GM23248 (cell line): ENCODE data around the gene HGD. TPM values are rescaled to one million over a fixed set of nuclear protein-coding genes. Genes with fewer than 3 reads are reported as not detected.

Experiments
- DNase-seq: peaks from one replicate; pipeline ENCODE4 v3.0.0-alpha.2; 2015
- H2AFZ ChIP-seq: fragments of 200-600 bp; sonication (generic); 2 replicates; pipeline ENCODE4 v1.6.1; 2016; ENCODE audit warnings: antibody characterized with exemption
- H3F3A ChIP-seq: fragments of 200-600 bp; sonication (generic); 2 replicates; pipeline ENCODE4 v1.6.1; 2016; ENCODE audit warnings: mild to moderate bottlenecking, antibody characterized with exemption, mixed run types; ENCODE audit not compliant: insufficient read depth
- H3K27ac ChIP-seq: fragments of 200-600 bp; sonication (generic); 2 replicates; pipeline ENCODE4 v1.5.1; 2016; ENCODE audit warnings: mild to moderate bottlenecking
- H3K27me3 ChIP-seq: fragments of 200-600 bp; sonication (generic); replicated peaks from 2 replicates; pipeline ENCODE4 v1.6.1; 2016; ENCODE audit warnings: mild to moderate bottlenecking; ENCODE audit not compliant: insufficient read depth
- H3K36me3 ChIP-seq: fragments of 200-600 bp; sonication (generic); 2 replicates; pipeline ENCODE4 v1.6.1; 2016; ENCODE audit warnings: low read depth, mild to moderate bottlenecking
- H3K4me1 ChIP-seq: fragments of 200-600 bp; sonication (generic); 2 replicates; pipeline ENCODE4 v1.6.1; 2016; ENCODE audit warnings: mild to moderate bottlenecking; ENCODE audit not compliant: insufficient read depth
- H3K4me2 ChIP-seq: fragments of 200-600 bp; sonication (generic); one replicate; pipeline ENCODE4 v1.6.1; 2016; ENCODE audit warnings: mild to moderate bottlenecking; ENCODE audit not compliant: unreplicated experiment
- H3K4me3 ChIP-seq: fragments of 200-600 bp; sonication (generic); 2 replicates; pipeline ENCODE4 v1.5.1; 2016; ENCODE audit warnings: mild to moderate bottlenecking
- H3K79me2 ChIP-seq: fragments of 200-600 bp; sonication (generic); 2 replicates; pipeline ENCODE4 v1.6.1; 2016; ENCODE audit warnings: mild to moderate bottlenecking; ENCODE audit not compliant: insufficient read depth
- H3K9ac ChIP-seq: fragments of 200-600 bp; sonication (generic); 2 replicates; pipeline ENCODE4 v1.6.1; 2016; ENCODE audit warnings: mild to moderate bottlenecking
- H3K9me2 ChIP-seq: fragments of 200-600 bp; sonication (generic); 2 replicates; pipeline ENCODE4 v1.6.1; 2016; ENCODE audit warnings: mixed run types, mild to moderate bottlenecking, moderate library complexity; ENCODE audit not compliant: insufficient read depth
- H3K9me3 ChIP-seq: fragments of 200-600 bp; sonication (generic); one replicate; pipeline ENCODE4 v1.6.1; 2017; ENCODE audit warnings: low read depth
- H4K20me1 ChIP-seq: fragments of 200-600 bp; sonication (generic); 2 replicates; pipeline ENCODE4 v1.6.0; 2016; ENCODE audit not compliant: insufficient read depth
- EZH2 ChIP-seq: fragments of 200-600 bp; sonication (generic); IDR thresholded peaks from 2 replicates; pipeline ENCODE4 v1.6.1; 2018; ENCODE audit warnings: antibody characterized with exemption, mild to moderate bottlenecking; ENCODE audit not compliant: insufficient read depth, poor library complexity, severe bottlenecking
- EZH2phosphoT487 ChIP-seq: fragments of 200-600 bp; sonication (generic); IDR thresholded peaks from 2 replicates; pipeline ENCODE4 v1.6.1; 2018; ENCODE audit warnings: antibody characterized with exemption, moderate library complexity, mild to moderate bottlenecking, low read depth; ENCODE audit not compliant: insufficient read depth
- WGBS, 2 experiments: methylation state at CpG; one replicate each; pipeline ENCODE4 v1.1.6; 2015 to 2017; ENCODE audit warnings: low lambda C conversion rate in 2 of 2, low coverage in 1 of 2; ENCODE audit errors: missing lambda C conversion rate in 2 of 2; 5-methylcytosine and 5-hydroxymethylcytosine counted together
- in situ Hi-C: fragments of 300-500 bp; cut with MboI; formaldehyde crosslinking; loops from 2 replicates; pipeline ENCODE4 v1.15.0; 2020
- polyA plus RNA-seq: library from polyadenylated mRNA; unstranded; fragments of >200 nt; fragmentation: Nextera tagmentation; extraction: Ambion mirVana; gene quantifications from 2 replicates; pipeline ENCODE4 v1.2.1, GENCODE V29; 2016
- total RNA-seq: library from RNA; depleted of rRNA; stranded (reverse); fragments of >200 nt; shearing (Covaris generic); gene quantifications from 2 replicates; pipeline ENCODE4 v1.2.3, GENCODE V29; 2014

The HGD gene
- total and polyA plus RNA-seq, 2 experiments from 2014 or later = not detected

DNA sequence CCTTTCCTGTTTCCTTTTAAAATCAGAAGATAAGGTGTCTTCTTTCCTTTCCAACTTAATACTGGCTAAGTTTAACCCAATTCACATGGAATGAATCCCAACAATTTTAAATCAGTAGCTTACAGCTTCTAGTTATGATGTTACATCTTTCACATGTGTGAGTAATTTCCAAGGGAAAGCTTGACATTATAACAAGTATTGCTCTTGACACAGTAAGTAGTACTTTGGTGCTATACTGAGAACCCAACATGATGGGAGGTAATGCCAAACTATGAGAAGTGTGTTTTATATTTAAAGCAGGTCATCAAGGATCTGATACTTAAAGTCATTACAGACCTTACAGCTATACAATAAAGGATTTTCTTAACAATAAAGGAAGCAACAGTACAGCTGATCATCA lies 31.2 kb upstream of the HGD start:
- no peak overlapping the region for H3K4me3 ChIP-seq
- no peak overlapping the region for H3K9ac ChIP-seq
- no peak for DNase-seq
- H3K36me3 ChIP-seq = no peaks in the 10 kb centered on the region
- H2AFZ ChIP-seq = no peak overlapping the region
- H3K27ac ChIP-seq = no peak overlapping the region
- TF ChIP-seq EZH2phosphoT487 (no peak), EZH2 (no peak)
- no peaks in the 10 kb centered on the region for H3K4me1 ChIP-seq
- in situ Hi-C loops = no loop called here
- H3K4me2 ChIP-seq = no peak overlapping the region
- no peaks in the 10 kb centered on the region for H4K20me1 ChIP-seq
- no peaks in the 10 kb centered on the region for H3K9me2 ChIP-seq
- H3K79me2 ChIP-seq = peaks cover 5% of the 10 kb centered on the region; the same call in 1 of the 2 replicates
- H3K9me3 ChIP-seq = no peaks in the 10 kb centered on the region
- no peaks in the 10 kb centered on the region for H3F3A ChIP-seq
- H3K27me3 ChIP-seq = no peaks in the 10 kb centered on the region

DNA sequence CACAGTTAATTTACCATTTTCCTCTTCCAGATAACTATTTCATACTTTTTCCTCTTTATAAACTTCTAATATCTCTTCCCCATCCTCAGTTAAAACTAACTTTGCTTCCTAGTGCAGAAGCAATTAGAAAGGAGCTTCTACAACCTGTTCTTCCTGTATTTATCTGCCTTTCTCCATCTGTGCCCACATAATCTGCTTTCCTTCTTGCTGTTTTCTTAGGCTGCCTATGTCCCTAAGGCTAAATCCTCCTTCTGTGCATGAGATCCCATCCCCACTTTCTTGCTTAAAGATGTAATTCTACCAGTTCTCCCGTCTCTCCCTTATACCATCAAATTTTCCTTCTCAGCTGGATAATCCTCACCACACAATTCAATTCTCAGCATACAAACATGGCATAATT lies 28.3 kb upstream of the HGD start:
- Histone ChIP-seq H3K36me3 (no peaks in the 10 kb centered on the region), H3K4me1 (no peaks in the 10 kb centered on the region), H4K20me1 (no peaks in the 10 kb centered on the region), H3K4me2 (no peak overlapping the region), H3K27ac (no peak overlapping the region), H3F3A (no peaks in the 10 kb centered on the region), H3K9ac (no peak overlapping the region), H3K79me2 (no peaks in the 10 kb centered on the region), H3K4me3 (no peak overlapping the region), H3K9me3 (no peaks in the 10 kb centered on the region), H3K9me2 (no peaks in the 10 kb centered on the region), H3K27me3 (no peaks in the 10 kb centered on the region), H2AFZ (no peak overlapping the region)
- in situ Hi-C loops = no loop called here
- 94 to 100% methylated on average over 1 of the region's 1 CpG for WGBS, 2 experiments
- no peak for DNase-seq
- no peak for TF ChIP-seq EZH2phosphoT487
- TF ChIP-seq EZH2 = no peak

DNA sequence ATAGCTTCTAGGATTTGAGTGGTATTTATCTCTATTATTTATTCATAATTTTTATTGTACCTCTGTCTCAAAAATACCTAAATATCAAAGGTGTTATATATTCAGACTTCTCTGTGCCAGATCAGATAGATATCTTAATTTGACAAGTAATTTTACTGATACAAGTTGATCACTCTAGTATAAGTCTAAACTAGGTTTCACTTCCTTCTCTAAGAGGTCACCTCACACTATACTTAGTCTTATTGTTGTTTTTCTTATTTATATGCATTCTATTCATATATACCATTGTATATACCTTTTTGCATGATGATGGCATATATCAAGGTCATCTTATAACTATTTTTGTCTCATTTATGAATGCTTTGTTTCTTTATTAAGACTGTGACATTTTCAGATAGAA lies 26.4 kb upstream of the HGD start:
- Histone ChIP-seq H3K9me2 (no peaks in the 10 kb centered on the region), H4K20me1 (no peaks in the 10 kb centered on the region), H2AFZ (no peak overlapping the region), H3K4me2 (no peak overlapping the region), H3F3A (no peaks in the 10 kb centered on the region), H3K36me3 (peaks cover under 1% of the 10 kb centered on the region; the same call in 1 of the 2 replicates), H3K4me1 (no peaks in the 10 kb centered on the region), H3K9me3 (no peaks in the 10 kb centered on the region), H3K27ac (no peak overlapping the region), H3K4me3 (no peak overlapping the region), H3K79me2 (no peaks in the 10 kb centered on the region), H3K27me3 (no peaks in the 10 kb centered on the region), H3K9ac (no peak overlapping the region)
- no peak for DNase-seq
- TF ChIP-seq EZH2 = no peak
- TF ChIP-seq EZH2phosphoT487 = no peak
- in situ Hi-C loops = no loop called here

DNA sequence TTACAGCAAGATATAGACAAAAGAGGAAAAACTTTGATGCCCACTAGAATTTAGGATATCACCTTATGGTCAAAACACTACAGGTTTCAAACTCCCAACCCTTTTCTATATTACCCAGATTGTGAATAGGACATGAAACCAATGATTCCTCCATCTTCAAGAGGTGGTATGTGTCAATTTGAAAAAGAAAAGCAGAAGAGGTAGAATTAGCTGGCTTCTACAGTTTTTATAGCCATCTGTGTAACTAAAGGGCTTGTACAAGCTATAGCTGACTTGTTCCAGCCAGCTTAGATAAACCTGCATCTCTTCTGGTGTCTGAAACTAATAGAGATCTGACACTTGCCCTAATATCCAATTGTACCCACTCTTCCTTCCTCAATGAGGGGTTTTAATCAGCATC lies 24.9 kb upstream of the HGD start:
- no peaks in the 10 kb centered on the region for H3F3A ChIP-seq
- TF ChIP-seq EZH2phosphoT487 = no peak
- TF ChIP-seq EZH2 = no peak
- H3K4me1 ChIP-seq = no peaks in the 10 kb centered on the region
- no peak overlapping the region for H3K9ac ChIP-seq
- in situ Hi-C loops = no loop called here
- no peak overlapping the region for H3K4me2 ChIP-seq
- H3K36me3 ChIP-seq = peaks cover 7% of the 10 kb centered on the region; the same call in 1 of the 2 replicates
- H3K27ac ChIP-seq = no peak overlapping the region
- H3K4me3 ChIP-seq = no peak overlapping the region
- no peaks in the 10 kb centered on the region for H3K9me3 ChIP-seq
- no peak for DNase-seq
- no peaks in the 10 kb centered on the region for H3K9me2 ChIP-seq
- no peaks in the 10 kb centered on the region for H3K79me2 ChIP-seq
- no peaks in the 10 kb centered on the region for H4K20me1 ChIP-seq
- no peaks in the 10 kb centered on the region for H3K27me3 ChIP-seq
- no peak overlapping the region for H2AFZ ChIP-seq

- 91 to 94% methylated on average over 5 of the region's 5 CpGs for WGBS, 2 experiments
- Histone ChIP-seq H2AFZ (no peak overlapping the region), H3K4me1 (no peaks in the 10 kb centered on the region), H3K9me2 (no peaks in the 10 kb centered on the region), H3K27me3 (no peaks in the 10 kb centered on the region), H3K27ac (no peak overlapping the region), H3K4me3 (no peak overlapping the region), H3K4me2 (no peak overlapping the region), H3K36me3 (peaks cover 7% of the 10 kb centered on the region; the same call in 1 of the 2 replicates), H3F3A (no peaks in the 10 kb centered on the region), H4K20me1 (no peaks in the 10 kb centered on the region), H3K79me2 (no peaks in the 10 kb centered on the region), H3K9ac (no peak overlapping the region), H3K9me3 (no peaks in the 10 kb centered on the region)
- no peak for TF ChIP-seq EZH2
- no peak for TF ChIP-seq EZH2phosphoT487
- DNase-seq = peak; percentile 10
- in situ Hi-C loops = no loop called here
Measured at GRCh38 chr3:120705884-120706582, 24.0 kb upstream of the HGD start.
